Transverse colon (tissue), 4 donors: ENCODE measurements around the gene TMEM44. TPM values are rescaled to one million over a fixed set of nuclear protein-coding genes. Genes with fewer than 3 reads are reported as not detected.

Experiments used
- DNase-seq: peaks from one replicate; pipeline ENCODE4 v3.0.0-alpha.2; 2019
- H3K27ac ChIP-seq, 4 donors: fragments of 200-600 bp; sonication (generic); 2 replicates each; pipeline ENCODE4 v1.5.1; 2016 to 2018; ENCODE audit warnings: inconsistent platforms in 4 of 4
- H3K27me3 ChIP-seq: fragments of 200-600 bp; sonication (generic); 2 replicates; pipeline ENCODE4 v1.5.1; 2017; ENCODE audit warnings: inconsistent platforms
- H3K36me3 ChIP-seq, 4 donors: fragments of 200-600 bp; sonication (generic); 2 replicates each; pipeline ENCODE4 v1.5.1; 2017 to 2019; ENCODE audit warnings: inconsistent platforms in 4 of 4
- H3K4me1 ChIP-seq, 4 donors: fragments of 200-600 bp; sonication (generic); 2 replicates each; pipeline ENCODE4 v1.5.1; 2017 to 2020; ENCODE audit warnings: inconsistent platforms in 4 of 4
- H3K4me3 ChIP-seq, 4 donors: fragments of 200-600 bp; sonication (generic); 1 replicate in 1 of 4; 2 replicates in 3 of 4; pipeline versions ENCODE4 v1.5.1 to v1.6.1; 2017 to 2019; ENCODE audit warnings: inconsistent platforms in 4 of 4
- H3K9me3 ChIP-seq, 2 donors: fragments of 200-600 bp; sonication (generic); 2 replicates each; pipeline ENCODE4 v1.5.1; 2017 to 2019; ENCODE audit warnings: inconsistent platforms in 2 of 2
- EP300 ChIP-seq: sonication (generic); formaldehyde crosslinking; IDR thresholded peaks from one replicate; pipeline ENCODE4 v1.6.1; 2017; ENCODE audit warnings: antibody characterized with exemption, low read depth
- POLR2A ChIP-seq: fragments of 450-650 bp; IDR thresholded peaks from one replicate; pipeline ENCODE4 v1.6.1; 2016; ENCODE audit warnings: antibody characterized with exemption, mild to moderate bottlenecking, moderate library complexity
- POLR2AphosphoS5 ChIP-seq, 3 donors: sonication (generic); formaldehyde crosslinking; IDR thresholded peaks; one replicate each; pipeline ENCODE4 v1.6.1; 2016; ENCODE audit warnings: antibody characterized with exemption in 3 of 3
- WGBS, 2 donors: methylation state at CpG; one replicate each; pipeline ENCODE4 v1.1.5; 2018; ENCODE audit warnings: low coverage in 1 of 2; 5-methylcytosine and 5-hydroxymethylcytosine counted together
- in situ Hi-C, 4 donors: fragments of 200-750 bp; cut with MboI; loops; one replicate each; pipeline versions ENCODE4 v1.15.0 to v1.15.1; 2017; ENCODE audit warnings: low sequenced_read_pairs in 3 of 4, low pct_ligation_motif_present in 1 of 4, low pct_unique_long_range_greater_than_20kb in 1 of 4
- intact Hi-C: fragments of 100-400 bp; cut with DNase I; formaldehyde crosslinking; loops from one replicate; pipeline ENCODE4 v1.15.1; 2023; ENCODE audit warnings: low total_unique reads
- total RNA-seq, 4 donors: library from RNA; depleted of rRNA; stranded (reverse); fragments of >200 nt; gene quantifications; one replicate each; pipeline ENCODE4 v1.1.0, GENCODE V29; 2016
- TF ChIP-seq, protein P1 (sequence below), 5 experiments: fragments of 200-600 bp in 3 of 5; fragments of 450-650 bp in 2 of 5; sonication (generic) in 3 of 5; IDR thresholded peaks; 1 replicate in 2 of 5; 2 replicates in 3 of 5; pipeline ENCODE4 v1.5.1; 2016 to 2017; ENCODE audit warnings: antibody characterized with exemption in 5 of 5, inconsistent platforms in 3 of 5, mild to moderate bottlenecking in 2 of 5, moderate library complexity in 1 of 5

Gene TMEM44
- total RNA-seq, 4 donors from 2014 or later: 52.0 to 101 (median 58.8) TPM

- Histone ChIP-seq H3K4me3 (no peak overlapping the region), H3K9me3 (no peaks in the 10 kb centered on the region), H3K27me3 (no peaks in the 10 kb centered on the region), H3K36me3 (no peaks in the 10 kb centered on the region), H3K4me1 (no peaks in the 10 kb centered on the region), H3K27ac (no peak overlapping the region)
- WGBS, 2 donors: 77 to 89% methylated on average over 3 of the region's 3 CpGs
- intact Hi-C loops: no loop called here
- no peak for DNase-seq
- TF ChIP-seq POLR2AphosphoS5 (IDR thresholded peaks at IDR 0.05) (no peak), POLR2A (no peak)
- TF ChIP-seq, protein P1, sequence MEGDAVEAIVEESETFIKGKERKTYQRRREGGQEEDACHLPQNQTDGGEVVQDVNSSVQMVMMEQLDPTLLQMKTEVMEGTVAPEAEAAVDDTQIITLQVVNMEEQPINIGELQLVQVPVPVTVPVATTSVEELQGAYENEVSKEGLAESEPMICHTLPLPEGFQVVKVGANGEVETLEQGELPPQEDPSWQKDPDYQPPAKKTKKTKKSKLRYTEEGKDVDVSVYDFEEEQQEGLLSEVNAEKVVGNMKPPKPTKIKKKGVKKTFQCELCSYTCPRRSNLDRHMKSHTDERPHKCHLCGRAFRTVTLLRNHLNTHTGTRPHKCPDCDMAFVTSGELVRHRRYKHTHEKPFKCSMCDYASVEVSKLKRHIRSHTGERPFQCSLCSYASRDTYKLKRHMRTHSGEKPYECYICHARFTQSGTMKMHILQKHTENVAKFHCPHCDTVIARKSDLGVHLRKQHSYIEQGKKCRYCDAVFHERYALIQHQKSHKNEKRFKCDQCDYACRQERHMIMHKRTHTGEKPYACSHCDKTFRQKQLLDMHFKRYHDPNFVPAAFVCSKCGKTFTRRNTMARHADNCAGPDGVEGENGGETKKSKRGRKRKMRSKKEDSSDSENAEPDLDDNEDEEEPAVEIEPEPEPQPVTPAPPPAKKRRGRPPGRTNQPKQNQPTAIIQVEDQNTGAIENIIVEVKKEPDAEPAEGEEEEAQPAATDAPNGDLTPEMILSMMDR (IDR thresholded peaks at IDR 0.05): no peak
- in situ Hi-C loops: no loop called here
Observed at GRCh38 chr3:194610689-194611088, 22.5 kb downstream of the TMEM44 start.

DNA sequence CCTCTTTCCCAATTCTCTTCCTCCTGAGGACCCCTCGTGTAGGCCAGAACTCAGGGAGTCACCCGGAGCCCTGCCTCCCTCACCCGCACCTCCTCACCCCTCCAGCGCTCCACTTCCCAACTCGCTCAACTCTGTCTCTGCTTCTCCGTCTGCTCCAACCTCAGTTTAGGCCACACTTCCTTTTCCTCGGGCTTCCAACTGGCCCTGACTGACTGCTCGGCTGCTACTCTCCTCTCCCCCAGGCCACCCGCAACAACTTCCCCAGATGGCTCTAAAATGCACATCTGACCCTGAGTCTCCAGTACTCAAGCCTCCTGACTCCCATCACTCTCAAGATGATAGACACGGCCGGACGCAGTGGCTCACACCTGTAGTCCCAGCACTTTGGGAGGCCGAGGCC, 23.6 kb downstream of the TMEM44 start:
- Histone ChIP-seq H3K4me3 (no peak overlapping the region), H3K9me3 (no peaks in the 10 kb centered on the region), H3K27ac (no peak overlapping the region), H3K27me3 (no peaks in the 10 kb centered on the region), H3K36me3 (no peaks in the 10 kb centered on the region), H3K4me1 (no peaks in the 10 kb centered on the region)
- in situ Hi-C loops (no loop called here), intact Hi-C loops (no loop called here)
- no peak for DNase-seq
- WGBS, 2 donors: 90 to 92% methylated on average over 5 to 13 of the region's 13 CpGs
- no peak for TF ChIP-seq POLR2A
- TF ChIP-seq, protein P1 (IDR thresholded peaks at IDR 0.05): no peak
- no peak for TF ChIP-seq POLR2AphosphoS5 (IDR thresholded peaks at IDR 0.05)
- TF ChIP-seq EP300: no peak

GRCh38 chr3:194608981-194609380, 24.2 kb downstream of the TMEM44 start:
- no peaks in the 10 kb centered on the region for H3K9me3 ChIP-seq
- in situ Hi-C loops: no loop called here
- no peak for TF ChIP-seq POLR2AphosphoS5 (IDR thresholded peaks at IDR 0.05)
- no peak for TF ChIP-seq EP300
- TF ChIP-seq, protein P1 (IDR thresholded peaks at IDR 0.05): no peak
- TF ChIP-seq POLR2A: no peak
- intact Hi-C loops: no loop called here
- WGBS, 2 donors: 89 to 93% methylated on average over 7 to 9 of the region's 9 CpGs
- no peaks in the 10 kb centered on the region for H3K36me3 ChIP-seq
- no peak for DNase-seq
- H3K4me1 ChIP-seq: no peaks in the 10 kb centered on the region
- H3K27me3 ChIP-seq: no peaks in the 10 kb centered on the region
- no peak overlapping the region for H3K4me3 ChIP-seq
- no peak overlapping the region for H3K27ac ChIP-seq

- in situ Hi-C loops: no loop called here
- Histone ChIP-seq H3K9me3 (no peaks in the 10 kb centered on the region), H3K4me1 (no peaks in the 10 kb centered on the region), H3K36me3 (no peaks in the 10 kb centered on the region), H3K4me3 (no peak overlapping the region), H3K27me3 (no peaks in the 10 kb centered on the region), H3K27ac (no peak overlapping the region)
- intact Hi-C loops: no loop called here
- DNase-seq: no peak
- WGBS, 2 donors: 77% methylated on average over 10 of the region's 10 CpGs; no CpG with 5 or more reads in 1 of the 2 donors
- no peak for TF ChIP-seq EP300
Observed at GRCh38 chr3:194607592-194608389, 25.4 kb downstream of the TMEM44 start.

DNA sequence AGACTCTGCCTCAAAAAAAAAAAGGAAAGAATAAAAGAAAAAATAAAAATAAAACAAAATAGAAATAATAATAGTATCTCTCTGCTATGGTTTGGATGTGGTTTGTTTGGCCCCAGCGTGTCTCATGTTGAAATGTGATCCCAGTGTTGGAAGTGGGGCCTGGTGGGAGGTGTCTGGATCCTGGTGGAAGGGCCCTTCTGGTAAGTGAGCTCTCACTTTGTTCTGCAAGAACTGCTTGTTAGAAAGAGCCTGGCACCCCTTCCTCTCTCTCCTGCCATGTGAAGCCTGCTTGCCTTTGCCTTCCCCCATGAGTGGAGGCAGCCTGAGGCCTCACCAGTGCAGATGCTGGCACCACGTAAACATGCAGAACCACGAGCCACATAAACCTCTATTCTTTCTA, 26.3 kb downstream of the TMEM44 start:
- H3K27me3 ChIP-seq: no peaks in the 10 kb centered on the region
- intact Hi-C loops (no loop called here), in situ Hi-C loops (no loop called here)
- H3K4me3 ChIP-seq: no peak overlapping the region
- no peaks in the 10 kb centered on the region for H3K4me1 ChIP-seq
- DNase-seq: no peak
- H3K36me3 ChIP-seq: no peaks in the 10 kb centered on the region
- 80 to 95% methylated on average over 3 of the region's 3 CpGs for WGBS, 2 donors
- no peaks in the 10 kb centered on the region for H3K9me3 ChIP-seq
- H3K27ac ChIP-seq: no peak overlapping the region
- TF ChIP-seq POLR2A: no peak
- TF ChIP-seq POLR2AphosphoS5 (IDR thresholded peaks at IDR 0.05): no peak
- TF ChIP-seq, protein P1 (IDR thresholded peaks at IDR 0.05): no peak
- TF ChIP-seq EP300: no peak
